ENCODE measurements around the gene SSBP4. TPM values are rescaled to one million over a fixed set of nuclear protein-coding genes. Genes with fewer than 3 reads are reported as not detected.

Gene SSBP4
- polyA plus RNA-seq, 2 of the 4 experiments (the other 2 are of a cell fraction), result 6.9 to 43.2 TPM

DNA sequence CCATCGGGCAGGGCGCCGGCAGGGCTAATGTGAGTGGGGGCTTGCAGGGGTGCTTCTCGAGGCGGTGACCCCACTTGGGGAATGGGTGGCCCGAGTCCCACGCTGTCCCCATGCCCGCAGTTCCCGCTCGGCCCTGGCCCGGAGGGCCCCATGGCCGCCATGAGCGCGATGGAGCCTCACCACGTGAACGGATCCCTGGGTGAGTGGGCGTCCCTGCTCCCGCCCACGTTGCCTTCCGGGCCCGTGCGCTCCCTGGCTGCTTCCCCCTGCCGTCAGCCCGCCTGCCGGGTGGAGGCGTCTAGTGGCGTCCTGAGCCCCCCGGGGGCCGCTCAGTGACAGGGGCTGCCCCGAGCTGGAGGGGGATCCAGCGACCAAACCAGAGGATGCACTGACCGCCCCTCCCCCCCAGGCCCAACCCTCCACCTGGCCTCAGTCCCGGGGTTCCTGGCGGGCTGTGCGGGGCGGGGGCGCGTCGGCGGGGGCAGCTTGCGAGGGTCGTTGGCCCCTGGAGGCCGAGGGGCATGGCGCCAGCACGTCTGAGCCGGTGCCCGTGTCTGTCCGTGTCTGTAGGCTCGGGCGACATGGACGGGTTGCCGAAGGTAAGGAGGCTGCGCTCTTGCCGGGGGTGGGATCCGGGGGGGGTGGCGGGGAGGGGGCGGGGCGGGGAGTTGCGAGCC is 14.0 kb downstream of the SSBP4 start:
- no peak for ATAC-seq
- no peak overlapping the region for H3K4me3 ChIP-seq
- no peak overlapping the region for H3K4me2 ChIP-seq
- 99% methylated on average over 13 of the region's 59 CpGs for WGBS (ENCODE audit: missing lambda C conversion rate)
- no peaks in the 10 kb centered on the region for H3K9me3 ChIP-seq
- H3K27ac ChIP-seq, result no peak overlapping the region
- TF ChIP-seq, protein P1, sequence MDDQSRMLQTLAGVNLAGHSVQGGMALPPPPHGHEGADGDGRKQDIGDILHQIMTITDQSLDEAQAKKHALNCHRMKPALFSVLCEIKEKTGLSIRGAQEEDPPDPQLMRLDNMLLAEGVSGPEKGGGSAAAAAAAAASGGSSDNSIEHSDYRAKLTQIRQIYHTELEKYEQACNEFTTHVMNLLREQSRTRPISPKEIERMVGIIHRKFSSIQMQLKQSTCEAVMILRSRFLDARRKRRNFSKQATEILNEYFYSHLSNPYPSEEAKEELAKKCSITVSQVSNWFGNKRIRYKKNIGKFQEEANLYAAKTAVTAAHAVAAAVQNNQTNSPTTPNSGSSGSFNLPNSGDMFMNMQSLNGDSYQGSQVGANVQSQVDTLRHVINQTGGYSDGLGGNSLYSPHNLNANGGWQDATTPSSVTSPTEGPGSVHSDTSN (IDR thresholded peaks at IDR 0.05), result peak; percentile 43; the same call in 1 of the 2 replicates
- TF ChIP-seq EHF (CRISPR knock-in tag; IDR thresholded peaks at IDR 0.05), result no peak
- CTCF ChIA-PET, result no interaction called here
- no peak for FAIRE-seq
- POLR2A ChIA-PET, result no interaction called here
- peaks cover 19% of the 10 kb centered on the region for H3K4me1 ChIP-seq
- DNase-seq (ENCODE audit: low read depth in 1 of 2, low spot score in 1 of 2), result no peak

DNA sequence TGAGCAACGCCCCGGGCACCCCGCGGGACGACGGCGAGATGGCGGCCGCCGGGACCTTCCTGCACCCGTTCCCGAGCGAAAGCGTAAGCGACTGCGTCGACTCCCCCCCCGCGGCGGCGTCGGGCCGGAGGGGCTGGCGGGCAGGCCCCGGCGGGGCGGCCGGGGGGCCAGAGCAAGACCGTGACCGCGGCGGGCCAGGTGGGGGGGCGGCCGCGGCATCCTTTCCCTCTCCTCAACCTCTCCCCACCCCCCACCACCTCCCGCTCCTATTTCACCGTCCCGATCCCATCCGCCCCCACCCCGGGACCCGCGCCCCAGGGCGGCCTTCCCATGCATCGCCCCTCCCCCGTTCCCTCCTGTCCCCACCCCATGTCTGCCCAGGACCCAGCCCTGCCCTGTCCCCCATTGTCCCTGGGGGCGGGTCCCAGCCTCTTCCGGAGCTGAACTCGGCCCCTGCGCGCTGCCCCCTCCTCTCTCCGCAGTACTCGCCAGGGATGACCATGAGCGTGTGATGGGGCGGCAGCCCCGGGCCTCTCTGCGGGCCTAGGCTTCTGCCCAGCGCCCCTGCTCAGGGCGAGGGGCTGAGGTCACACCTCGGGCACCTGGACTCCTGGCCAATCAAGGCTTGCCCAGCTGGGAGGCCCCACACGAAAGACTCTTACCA is 14.7 kb downstream of the SSBP4 start:
- Histone ChIP-seq H3K4me3 (no peak overlapping the region), H3K9me3 (no peaks in the 10 kb centered on the region), H3K4me2 (no peak overlapping the region), H3K4me1 (peaks cover 20% of the 10 kb centered on the region), H3K27ac (no peak overlapping the region)
- no peak for ATAC-seq
- CTCF ChIA-PET, result interaction anchor here (0.9 to 1.7 kb wide), 4 partner anchors 14 to 155 kb away, joined by 3 to 4 read pairs (median 3); partner anchors contain the start of genes REX1BD and SSBP4
- no peak for FAIRE-seq
- DNase-seq (ENCODE audit: low read depth in 1 of 2, low spot score in 1 of 2), result no peak
- WGBS (ENCODE audit: missing lambda C conversion rate), result 78% methylated on average over 21 of the region's 60 CpGs
- POLR2A ChIA-PET, result no interaction called here
- TF ChIP-seq, protein P2, sequence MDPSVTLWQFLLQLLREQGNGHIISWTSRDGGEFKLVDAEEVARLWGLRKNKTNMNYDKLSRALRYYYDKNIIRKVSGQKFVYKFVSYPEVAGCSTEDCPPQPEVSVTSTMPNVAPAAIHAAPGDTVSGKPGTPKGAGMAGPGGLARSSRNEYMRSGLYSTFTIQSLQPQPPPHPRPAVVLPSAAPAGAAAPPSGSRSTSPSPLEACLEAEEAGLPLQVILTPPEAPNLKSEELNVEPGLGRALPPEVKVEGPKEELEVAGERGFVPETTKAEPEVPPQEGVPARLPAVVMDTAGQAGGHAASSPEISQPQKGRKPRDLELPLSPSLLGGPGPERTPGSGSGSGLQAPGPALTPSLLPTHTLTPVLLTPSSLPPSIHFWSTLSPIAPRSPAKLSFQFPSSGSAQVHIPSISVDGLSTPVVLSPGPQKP (IDR thresholded peaks at IDR 0.05; ENCODE audit: low read depth, low read length), result no peak
- TF ChIP-seq HOXB5 (CRISPR knock-in tag; IDR thresholded peaks at IDR 0.05) (no peak), KDM5A (IDR thresholded peaks at IDR 0.05) (no peak), GATA3 (IDR thresholded peaks at IDR 0.05; ENCODE audit: borderline replicate concordance) (no peak), ZSCAN20 (CRISPR knock-in tag; IDR thresholded peaks at IDR 0.05) (no peak), CBX2 (IDR thresholded peaks at IDR 0.05; ENCODE audit: borderline replicate concordance, low read depth) (no peak), KDM1A (IDR thresholded peaks at IDR 0.05; ENCODE audit: low read depth) (no peak), HOXA7 (CRISPR knock-in tag; IDR thresholded peaks at IDR 0.05) (no peak), CEBPB (IDR thresholded peaks at IDR 0.05) (no peak), NFE2L2 (conservative IDR thresholded peaks at IDR 0.05; ENCODE audit: low read length) (no peak), MYC (IDR thresholded peaks at IDR 0.05; ENCODE audit: borderline replicate concordance, low read length) (no peak)
- TF ChIP-seq, protein P3, sequence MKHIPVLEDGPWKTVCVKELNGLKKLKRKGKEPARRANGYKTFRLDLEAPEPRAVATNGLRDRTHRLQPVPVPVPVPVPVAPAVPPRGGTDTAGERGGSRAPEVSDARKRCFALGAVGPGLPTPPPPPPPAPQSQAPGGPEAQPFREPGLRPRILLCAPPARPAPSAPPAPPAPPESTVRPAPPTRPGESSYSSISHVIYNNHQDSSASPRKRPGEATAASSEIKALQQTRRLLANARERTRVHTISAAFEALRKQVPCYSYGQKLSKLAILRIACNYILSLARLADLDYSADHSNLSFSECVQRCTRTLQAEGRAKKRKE (CRISPR knock-in tag; IDR thresholded peaks at IDR 0.05; ENCODE audit: low read depth), result no peak
- TF ChIP-seq, protein P1 (IDR thresholded peaks at IDR 0.05), result no peak

DNA sequence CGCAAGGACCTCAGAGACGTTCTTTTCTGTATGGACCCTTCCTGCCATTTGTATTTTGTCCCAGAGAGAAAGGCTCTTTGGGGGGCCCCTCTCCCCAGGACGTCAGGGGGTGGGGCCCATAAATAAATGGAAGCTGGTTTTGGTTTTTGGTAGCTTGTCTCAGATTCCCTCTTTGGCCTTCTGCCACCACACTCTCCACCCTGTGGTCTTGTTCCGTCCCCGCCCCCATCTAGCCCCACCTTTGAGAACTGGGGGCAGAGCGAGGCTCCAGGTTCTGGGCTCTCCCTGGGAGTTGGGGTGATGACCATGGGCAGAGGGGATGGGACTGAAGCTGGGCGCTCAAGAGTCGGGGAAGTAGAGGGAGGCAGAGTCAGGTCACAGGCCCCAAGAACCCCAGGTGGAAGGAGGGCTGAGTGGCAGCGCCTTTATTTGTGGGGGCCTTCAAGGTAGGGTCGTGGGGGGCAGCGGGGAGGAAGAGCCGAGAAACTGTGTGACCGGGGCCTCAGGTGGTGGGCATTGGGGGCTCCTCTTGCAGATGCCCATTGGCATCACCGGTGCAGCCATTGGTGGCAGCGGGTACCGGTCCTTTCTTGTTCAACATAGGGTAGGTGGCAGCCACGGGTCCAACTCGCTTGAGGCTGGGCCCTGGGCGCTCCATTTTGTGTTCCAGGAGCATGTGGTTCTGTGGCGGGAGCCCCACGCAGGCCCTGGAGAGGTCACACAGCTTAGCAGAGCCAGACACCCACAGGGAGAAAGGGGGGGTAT is 15.4 kb downstream of the SSBP4 start:
- CTCF ChIA-PET, result interaction anchor here (0.7 to 1.7 kb wide), 7 partner anchors 15 to 154 kb away, joined by 3 to 8 read pairs (median 3); partner anchors contain the start of genes REX1BD and SSBP4
- WGBS (ENCODE audit: missing lambda C conversion rate), result 93% methylated on average over 21 of the region's 21 CpGs
- DNase-seq (ENCODE audit: low read depth in 1 of 2, low spot score in 1 of 2) (no peak), FAIRE-seq (no peak), ATAC-seq (no peak)
- Histone ChIP-seq H3K4me1 (peaks cover 23% of the 10 kb centered on the region), H3K4me3 (no peak overlapping the region), H3K9me3 (no peaks in the 10 kb centered on the region), H3K27ac (no peak overlapping the region), H3K4me2 (no peak overlapping the region)
- POLR2A ChIA-PET, result no interaction called here
- TF ChIP-seq TP53 (CRISPR knock-in tag; IDR thresholded peaks at IDR 0.05) (no peak), POLR2A (IDR thresholded peaks at IDR 0.05; ENCODE audit: low read length) (no peak), NPAS2 (CRISPR knock-in tag; IDR thresholded peaks at IDR 0.05; ENCODE audit: borderline replicate concordance) (no peak), CBX2 (IDR thresholded peaks at IDR 0.05; ENCODE audit: borderline replicate concordance, low read depth) (no peak), JUNB (IDR thresholded peaks at IDR 0.05) (no peak), SMC3 (IDR thresholded peaks at IDR 0.05) (no peak)
- TF ChIP-seq, protein P4, sequence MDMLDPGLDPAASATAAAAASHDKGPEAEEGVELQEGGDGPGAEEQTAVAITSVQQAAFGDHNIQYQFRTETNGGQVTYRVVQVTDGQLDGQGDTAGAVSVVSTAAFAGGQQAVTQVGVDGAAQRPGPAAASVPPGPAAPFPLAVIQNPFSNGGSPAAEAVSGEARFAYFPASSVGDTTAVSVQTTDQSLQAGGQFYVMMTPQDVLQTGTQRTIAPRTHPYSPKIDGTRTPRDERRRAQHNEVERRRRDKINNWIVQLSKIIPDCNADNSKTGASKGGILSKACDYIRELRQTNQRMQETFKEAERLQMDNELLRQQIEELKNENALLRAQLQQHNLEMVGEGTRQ (IDR thresholded peaks at IDR 0.05), result no peak
- TF ChIP-seq, protein P5, sequence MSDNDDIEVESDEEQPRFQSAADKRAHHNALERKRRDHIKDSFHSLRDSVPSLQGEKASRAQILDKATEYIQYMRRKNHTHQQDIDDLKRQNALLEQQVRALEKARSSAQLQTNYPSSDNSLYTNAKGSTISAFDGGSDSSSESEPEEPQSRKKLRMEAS (IDR thresholded peaks at IDR 0.05), result no peak
- TF ChIP-seq, protein P6, sequence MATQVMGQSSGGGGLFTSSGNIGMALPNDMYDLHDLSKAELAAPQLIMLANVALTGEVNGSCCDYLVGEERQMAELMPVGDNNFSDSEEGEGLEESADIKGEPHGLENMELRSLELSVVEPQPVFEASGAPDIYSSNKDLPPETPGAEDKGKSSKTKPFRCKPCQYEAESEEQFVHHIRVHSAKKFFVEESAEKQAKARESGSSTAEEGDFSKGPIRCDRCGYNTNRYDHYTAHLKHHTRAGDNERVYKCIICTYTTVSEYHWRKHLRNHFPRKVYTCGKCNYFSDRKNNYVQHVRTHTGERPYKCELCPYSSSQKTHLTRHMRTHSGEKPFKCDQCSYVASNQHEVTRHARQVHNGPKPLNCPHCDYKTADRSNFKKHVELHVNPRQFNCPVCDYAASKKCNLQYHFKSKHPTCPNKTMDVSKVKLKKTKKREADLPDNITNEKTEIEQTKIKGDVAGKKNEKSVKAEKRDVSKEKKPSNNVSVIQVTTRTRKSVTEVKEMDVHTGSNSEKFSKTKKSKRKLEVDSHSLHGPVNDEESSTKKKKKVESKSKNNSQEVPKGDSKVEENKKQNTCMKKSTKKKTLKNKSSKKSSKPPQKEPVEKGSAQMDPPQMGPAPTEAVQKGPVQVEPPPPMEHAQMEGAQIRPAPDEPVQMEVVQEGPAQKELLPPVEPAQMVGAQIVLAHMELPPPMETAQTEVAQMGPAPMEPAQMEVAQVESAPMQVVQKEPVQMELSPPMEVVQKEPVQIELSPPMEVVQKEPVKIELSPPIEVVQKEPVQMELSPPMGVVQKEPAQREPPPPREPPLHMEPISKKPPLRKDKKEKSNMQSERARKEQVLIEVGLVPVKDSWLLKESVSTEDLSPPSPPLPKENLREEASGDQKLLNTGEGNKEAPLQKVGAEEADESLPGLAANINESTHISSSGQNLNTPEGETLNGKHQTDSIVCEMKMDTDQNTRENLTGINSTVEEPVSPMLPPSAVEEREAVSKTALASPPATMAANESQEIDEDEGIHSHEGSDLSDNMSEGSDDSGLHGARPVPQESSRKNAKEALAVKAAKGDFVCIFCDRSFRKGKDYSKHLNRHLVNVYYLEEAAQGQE (IDR thresholded peaks at IDR 0.05), result no peak
